K562 (cell line): ENCODE measurements around the gene MYOZ2. TPM values are rescaled to one million over a fixed set of nuclear protein-coding genes. Genes with fewer than 3 reads are reported as not detected.

Source experiments
- CAMTA2 ChIP-seq: fragments of 250-450 bp; sonication (Bioruptor Pico); conservative IDR thresholded peaks from 2 replicates; pipeline ENCODE4 v1.5.1; 2022
- CXXC5 ChIP-seq: fragments of 250-450 bp; sonication (Bioruptor Pico); IDR thresholded peaks from 2 replicates; pipeline ENCODE4 v1.8.0; 2022; ENCODE audit warnings: inconsistent platforms, mild to moderate bottlenecking, moderate library complexity
- FOXJ2 ChIP-seq: fragments of 200-800 bp; sonication (Bioruptor generic); IDR thresholded peaks from 2 replicates; pipeline ENCODE4 v1.6.1; 2016; ENCODE audit warnings: missing genetic modification characterization, missing compliant biosample characterization
- FOXK1 ChIP-seq: sonication (generic); formaldehyde crosslinking; IDR thresholded peaks from 2 replicates; pipeline ENCODE4 v1.8.0; 2022; ENCODE audit warnings: missing genetic modification reagents, mild to moderate bottlenecking, borderline replicate concordance
- GABPB1 ChIP-seq: sonication (generic); formaldehyde crosslinking; IDR thresholded peaks from 2 replicates; pipeline ENCODE4 v1.8.0; 2022; ENCODE audit warnings: mild to moderate bottlenecking, missing genetic modification reagents
- GATA2 ChIP-seq: sonication (generic); formaldehyde crosslinking; IDR thresholded peaks from 2 replicates; pipeline ENCODE4 v1.4.0; 2020; ENCODE audit warnings: mild to moderate bottlenecking, missing genetic modification reagents
- MBD2 ChIP-seq: sonication (generic); IDR thresholded peaks from 2 replicates; pipeline ENCODE4 v1.6.1; 2016; ENCODE audit warnings: low read depth, borderline replicate concordance
- MEIS2 ChIP-seq: fragments of 450-650 bp; IDR thresholded peaks from 2 replicates; pipeline ENCODE4 v1.6.1; 2014; ENCODE audit warnings: mild to moderate bottlenecking; ENCODE audit not compliant: partially characterized antibody
- NEUROD1 ChIP-seq: fragments of 150-350 bp; IDR thresholded peaks from 2 replicates; pipeline ENCODE4 v1.6.1; 2014; ENCODE audit warnings: borderline replicate concordance, low read length, low read depth; ENCODE audit not compliant: partially characterized antibody
- PHF20 ChIP-seq: fragments of 450-650 bp; IDR thresholded peaks from 2 replicates; pipeline ENCODE4 v1.6.1; 2018; ENCODE audit not compliant: partially characterized antibody
- RB1 ChIP-seq: fragments of 450-650 bp; IDR thresholded peaks from 2 replicates; pipeline ENCODE4 v1.6.1; 2017; ENCODE audit warnings: low read depth, mild to moderate bottlenecking
- RBM15 ChIP-seq: fragments of 200-400 bp; formaldehyde crosslinking; IDR thresholded peaks from 2 replicates; pipeline ENCODE4 v1.6.1; 2018; ENCODE audit warnings: mild to moderate bottlenecking, low read length, moderate library complexity; ENCODE audit not compliant: insufficient read depth
- SAFB ChIP-seq: fragments of 200-400 bp; formaldehyde crosslinking; IDR thresholded peaks from 2 replicates; pipeline ENCODE4 v1.6.1; 2017; ENCODE audit warnings: low read depth, low read length, borderline replicate concordance
- SMARCC2 ChIP-seq: fragments of 450-650 bp; IDR thresholded peaks from 2 replicates; pipeline ENCODE4 v1.6.1; 2017; ENCODE audit warnings: antibody characterized with exemption, moderate library complexity, mild to moderate bottlenecking, low read depth
- STAG1 ChIP-seq: sonication (generic); formaldehyde crosslinking; IDR thresholded peaks from 2 replicates; pipeline ENCODE4 v1.5.0; 2020; ENCODE audit warnings: missing genetic modification reagents, borderline replicate concordance
- SUPT5H ChIP-seq: fragments of 450-650 bp; IDR thresholded peaks from 2 replicates; pipeline ENCODE4 v1.6.1; 2016
- U2AF2 ChIP-seq: fragments of 200-400 bp; formaldehyde crosslinking; optimal IDR thresholded peaks from 2 replicates; pipeline ENCODE3; 2017; ENCODE audit warnings: low read depth, mild to moderate bottlenecking, low read length
- ZNF282 ChIP-seq: sonication (generic); formaldehyde crosslinking; IDR thresholded peaks from 2 replicates; pipeline ENCODE4 v1.8.1; 2023; ENCODE audit warnings: missing genetic modification reagents
- ZNF589 ChIP-seq: fragments of 200-800 bp; sonication (Bioruptor generic); IDR thresholded peaks from 2 replicates; pipeline ENCODE4 v1.6.1; 2016; ENCODE audit warnings: low read depth, missing genetic modification characterization, missing compliant biosample characterization
- polyA plus RNA-seq, 8 experiments: library from polyadenylated mRNA; depleted of rRNA in 4 of 8; stranded (reverse) in 5 of 8; unstranded in 3 of 8; fragments of >200 nt; fragmentation: Nextera tagmentation in 2 of 8; fragmentation: Illumina TruSeq in 1 of 8; extraction: Ambion mirVana in 2 of 8; extraction: Trizol in 1 of 8; gene quantifications; 2 replicates each; pipeline versions ENCODE4 v1.2.1 to v1.2.3, GENCODE V29; 2011 to 2014; ENCODE audit warnings: inconsistent platforms in 1 of 8, missing spikeins in 1 of 8
- total RNA-seq, 7 experiments: library from RNA; depleted of rRNA in 6 of 7; stranded (reverse); fragments of >200 nt in 6 of 7; fragmentation: Illumina TruSeq in 2 of 7; extraction: Trizol in 2 of 7; gene quantifications; 2 replicates each; pipeline versions ENCODE4 v1.2.1 to v1.2.3, GENCODE V29; 2011 to 2021; ENCODE audit warnings: low replicate concordance in 1 of 7
- TF ChIP-seq, protein P1 (sequence below): sonication (generic); formaldehyde crosslinking; IDR thresholded peaks from 2 replicates; pipeline ENCODE4 v1.8.1; 2023; ENCODE audit warnings: mild to moderate bottlenecking, missing genetic modification reagents, moderate library complexity
- TF ChIP-seq, protein P2 (sequence below): fragments of 250-450 bp; sonication (Bioruptor Pico); IDR thresholded peaks from 2 replicates; pipeline ENCODE4 v1.9.0; 2021; ENCODE audit warnings: mild to moderate bottlenecking, inconsistent platforms
- TF ChIP-seq, protein P3 (sequence below): conservative IDR thresholded peaks from 2 replicates; pipeline ENCODE4 v1.6.1; 2011; ENCODE audit warnings: low read depth, mild to moderate bottlenecking, low read length; ENCODE audit not compliant: control insufficient read depth
- TF ChIP-seq, protein P4 (sequence below): fragments of 250-450 bp; sonication (Bioruptor Pico); IDR thresholded peaks from 2 replicates; pipeline ENCODE4 v1.5.0; 2021

MYOZ2 gene
- total and polyA plus RNA-seq, 9 of the 15 experiments (the other 6 are each of a cell fraction or from before 2014, with no cell fraction given) = not detected

DNA sequence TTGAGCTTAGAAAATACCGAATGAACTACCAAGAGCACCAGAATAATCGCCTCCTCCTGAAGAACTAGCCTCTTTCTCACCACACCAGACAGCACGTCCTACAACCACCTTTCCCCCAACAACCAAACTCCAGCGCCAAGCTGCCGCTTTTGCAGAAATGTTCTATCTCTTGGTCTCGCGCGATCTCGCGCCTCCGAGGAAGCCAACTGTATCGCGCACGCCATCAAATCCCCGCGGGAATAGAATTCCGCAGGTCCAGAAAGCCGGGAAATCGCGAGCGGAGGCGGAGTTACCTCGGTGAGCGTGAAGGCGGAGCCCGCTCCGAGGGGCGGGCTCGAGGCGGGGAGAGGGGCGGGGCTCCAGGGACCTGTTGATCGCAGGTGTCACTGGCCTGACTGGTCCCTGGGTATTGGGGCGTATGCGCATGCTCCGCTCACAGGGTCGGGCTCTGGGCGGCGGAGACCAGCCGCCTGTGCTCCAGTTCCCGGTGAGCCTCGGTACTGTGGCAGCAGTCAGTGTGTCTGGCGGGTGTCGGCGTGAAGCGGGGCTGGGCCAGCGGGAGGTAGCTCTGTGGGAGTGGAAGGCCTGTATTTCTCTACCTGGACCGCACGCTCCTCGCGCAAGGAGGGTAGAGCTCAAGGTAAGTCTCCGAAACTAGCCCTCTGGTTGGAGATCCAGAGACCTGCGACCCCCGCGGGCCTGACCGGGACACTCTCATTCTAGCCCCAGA, 76.8 kb downstream of the MYOZ2 start, which contains the start of gene USP53 (continued):
- TF ChIP-seq, protein P1, sequence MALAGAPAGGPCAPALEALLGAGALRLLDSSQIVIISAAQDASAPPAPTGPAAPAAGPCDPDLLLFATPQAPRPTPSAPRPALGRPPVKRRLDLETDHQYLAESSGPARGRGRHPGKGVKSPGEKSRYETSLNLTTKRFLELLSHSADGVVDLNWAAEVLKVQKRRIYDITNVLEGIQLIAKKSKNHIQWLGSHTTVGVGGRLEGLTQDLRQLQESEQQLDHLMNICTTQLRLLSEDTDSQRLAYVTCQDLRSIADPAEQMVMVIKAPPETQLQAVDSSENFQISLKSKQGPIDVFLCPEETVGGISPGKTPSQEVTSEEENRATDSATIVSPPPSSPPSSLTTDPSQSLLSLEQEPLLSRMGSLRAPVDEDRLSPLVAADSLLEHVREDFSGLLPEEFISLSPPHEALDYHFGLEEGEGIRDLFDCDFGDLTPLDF (CRISPR knock-in tag) = no peak
- TF ChIP-seq ZNF589 (CRISPR knock-in tag) (no peak), CAMTA2 (CRISPR knock-in tag) (no peak), CXXC5 (CRISPR knock-in tag) (peak; percentile 55), SAFB (peak; percentile 53; the same call in 1 of the 2 replicates), NEUROD1 (peak; percentile 47), PHF20 (peak; percentile 68), RB1 (peak; percentile 27; the same call in 1 of the 2 replicates), STAG1 (CRISPR knock-in tag) (no peak), GABPB1 (peak; percentile 65), FOXJ2 (peak; percentile 55; the same call in 1 of the 2 replicates), MEIS2 (peak; percentile 81), FOXK1 (no peak), RBM15 (no peak), GATA2 (peak; percentile 77), SMARCC2 (no peak), U2AF2 (no peak), SUPT5H (peak; percentile 97), MBD2 (0 out of 2 replicates have a peak, but pooled peaks have one; percentile 34), ZNF282 (CRISPR knock-in tag) (no peak)
- TF ChIP-seq, protein P2, sequence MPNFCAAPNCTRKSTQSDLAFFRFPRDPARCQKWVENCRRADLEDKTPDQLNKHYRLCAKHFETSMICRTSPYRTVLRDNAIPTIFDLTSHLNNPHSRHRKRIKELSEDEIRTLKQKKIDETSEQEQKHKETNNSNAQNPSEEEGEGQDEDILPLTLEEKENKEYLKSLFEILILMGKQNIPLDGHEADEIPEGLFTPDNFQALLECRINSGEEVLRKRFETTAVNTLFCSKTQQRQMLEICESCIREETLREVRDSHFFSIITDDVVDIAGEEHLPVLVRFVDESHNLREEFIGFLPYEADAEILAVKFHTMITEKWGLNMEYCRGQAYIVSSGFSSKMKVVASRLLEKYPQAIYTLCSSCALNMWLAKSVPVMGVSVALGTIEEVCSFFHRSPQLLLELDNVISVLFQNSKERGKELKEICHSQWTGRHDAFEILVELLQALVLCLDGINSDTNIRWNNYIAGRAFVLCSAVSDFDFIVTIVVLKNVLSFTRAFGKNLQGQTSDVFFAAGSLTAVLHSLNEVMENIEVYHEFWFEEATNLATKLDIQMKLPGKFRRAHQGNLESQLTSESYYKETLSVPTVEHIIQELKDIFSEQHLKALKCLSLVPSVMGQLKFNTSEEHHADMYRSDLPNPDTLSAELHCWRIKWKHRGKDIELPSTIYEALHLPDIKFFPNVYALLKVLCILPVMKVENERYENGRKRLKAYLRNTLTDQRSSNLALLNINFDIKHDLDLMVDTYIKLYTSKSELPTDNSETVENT (CRISPR knock-in tag) = peak; percentile 59; the same call in 1 of the 2 replicates
- TF ChIP-seq, protein P3, sequence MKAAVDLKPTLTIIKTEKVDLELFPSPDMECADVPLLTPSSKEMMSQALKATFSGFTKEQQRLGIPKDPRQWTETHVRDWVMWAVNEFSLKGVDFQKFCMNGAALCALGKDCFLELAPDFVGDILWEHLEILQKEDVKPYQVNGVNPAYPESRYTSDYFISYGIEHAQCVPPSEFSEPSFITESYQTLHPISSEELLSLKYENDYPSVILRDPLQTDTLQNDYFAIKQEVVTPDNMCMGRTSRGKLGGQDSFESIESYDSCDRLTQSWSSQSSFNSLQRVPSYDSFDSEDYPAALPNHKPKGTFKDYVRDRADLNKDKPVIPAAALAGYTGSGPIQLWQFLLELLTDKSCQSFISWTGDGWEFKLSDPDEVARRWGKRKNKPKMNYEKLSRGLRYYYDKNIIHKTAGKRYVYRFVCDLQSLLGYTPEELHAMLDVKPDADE = peak; percentile 10; the same call in 1 of the 2 replicates
- TF ChIP-seq, protein P4, sequence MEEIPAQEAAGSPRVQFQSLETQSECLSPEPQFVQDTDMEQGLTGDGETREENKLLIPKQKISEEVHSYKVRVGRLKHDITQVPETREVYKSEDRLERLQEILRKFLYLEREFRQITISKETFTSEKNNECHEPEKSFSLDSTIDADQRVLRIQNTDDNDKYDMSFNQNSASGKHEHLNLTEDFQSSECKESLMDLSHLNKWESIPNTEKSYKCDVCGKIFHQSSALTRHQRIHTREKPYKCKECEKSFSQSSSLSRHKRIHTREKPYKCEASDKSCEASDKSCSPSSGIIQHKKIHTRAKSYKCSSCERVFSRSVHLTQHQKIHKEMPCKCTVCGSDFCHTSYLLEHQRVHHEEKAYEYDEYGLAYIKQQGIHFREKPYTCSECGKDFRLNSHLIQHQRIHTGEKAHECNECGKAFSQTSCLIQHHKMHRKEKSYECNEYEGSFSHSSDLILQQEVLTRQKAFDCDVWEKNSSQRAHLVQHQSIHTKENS (CRISPR knock-in tag) = no peak
